ENCODE measurements around the gene GJC2.

Gene GJC2

DNA sequence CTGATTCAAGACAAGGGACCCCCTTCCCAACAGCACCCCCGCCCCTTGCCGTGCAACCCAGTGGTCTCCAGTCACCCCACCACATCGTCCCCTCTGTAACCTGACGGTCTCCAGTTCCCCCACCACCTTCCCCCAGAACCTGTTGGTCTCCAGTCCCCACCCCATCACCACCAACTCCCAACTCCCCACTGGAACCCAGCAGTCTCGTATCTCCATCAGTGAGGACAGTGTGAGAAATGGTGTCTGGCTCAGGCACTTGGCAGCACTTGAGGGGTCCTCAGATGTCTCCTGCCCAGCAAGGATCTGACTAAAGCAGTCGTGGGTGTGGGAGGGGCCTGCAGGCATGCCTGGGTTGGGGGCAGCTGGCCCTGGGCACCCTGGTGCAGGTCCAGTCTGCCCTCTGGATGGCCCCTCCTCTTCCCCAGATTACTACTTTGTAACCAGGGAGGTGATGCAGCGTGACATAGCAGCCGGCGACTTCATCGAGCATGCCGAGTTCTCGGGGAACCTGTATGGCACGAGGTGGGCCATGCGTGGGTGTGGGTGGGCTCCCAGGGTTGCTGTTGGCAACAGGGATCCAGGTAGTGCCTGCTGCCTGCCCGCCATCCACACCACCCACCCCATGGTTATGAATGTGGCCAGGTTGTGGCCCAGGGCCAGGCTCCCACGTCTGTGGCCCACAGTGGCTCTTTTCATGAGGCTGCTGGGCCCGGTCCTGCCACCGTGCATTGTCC, 3.1 kb upstream of the GJC2 start:
- DNase-seq: no peak

DNA sequence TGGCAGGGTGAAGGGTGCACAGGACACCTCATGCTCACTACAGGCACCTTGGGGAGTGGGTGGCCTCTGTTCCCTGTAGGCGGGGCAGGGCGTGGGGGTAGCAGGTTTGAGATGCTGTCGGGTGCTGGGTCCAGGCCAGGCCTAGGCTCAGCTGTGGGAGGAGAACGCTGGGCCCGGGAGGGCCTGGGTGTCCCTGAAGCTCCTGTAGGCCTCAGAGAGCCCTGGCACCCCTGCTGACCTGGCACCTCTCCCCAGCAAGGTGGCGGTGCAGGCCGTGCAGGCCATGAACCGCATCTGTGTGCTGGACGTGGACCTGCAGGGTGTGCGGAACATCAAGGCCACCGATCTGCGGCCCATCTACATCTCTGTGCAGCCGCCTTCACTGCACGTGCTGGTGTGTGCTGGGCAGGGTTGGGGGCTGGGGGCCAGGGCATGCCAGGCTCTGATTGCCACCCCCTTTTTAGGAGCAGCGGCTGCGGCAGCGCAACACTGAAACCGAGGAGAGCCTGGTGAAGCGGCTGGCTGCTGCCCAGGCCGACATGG, 2.5 kb upstream of the GJC2 start:
- no peak for DNase-seq

DNA sequence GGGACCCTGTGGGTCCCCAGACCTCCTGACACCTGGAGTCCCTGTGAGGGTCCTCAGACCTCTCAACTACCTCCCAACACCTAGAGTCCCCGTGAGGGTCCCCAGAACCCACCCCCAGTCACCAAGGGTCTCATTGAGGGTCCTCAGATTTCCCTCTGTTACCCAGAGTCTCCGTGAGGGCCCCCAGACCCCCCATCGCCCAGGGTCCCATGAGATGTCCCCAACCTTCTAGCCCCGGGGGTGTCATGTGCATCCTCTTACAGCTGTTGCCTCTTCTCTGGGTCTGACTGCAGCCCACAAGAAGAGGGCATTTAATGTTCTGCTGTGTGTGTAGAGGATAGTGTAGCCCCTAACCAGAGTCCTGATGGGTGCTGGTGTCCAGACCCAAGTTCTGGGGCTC, 2.0 kb upstream of the GJC2 start:
- no peak for DNase-seq

DNA sequence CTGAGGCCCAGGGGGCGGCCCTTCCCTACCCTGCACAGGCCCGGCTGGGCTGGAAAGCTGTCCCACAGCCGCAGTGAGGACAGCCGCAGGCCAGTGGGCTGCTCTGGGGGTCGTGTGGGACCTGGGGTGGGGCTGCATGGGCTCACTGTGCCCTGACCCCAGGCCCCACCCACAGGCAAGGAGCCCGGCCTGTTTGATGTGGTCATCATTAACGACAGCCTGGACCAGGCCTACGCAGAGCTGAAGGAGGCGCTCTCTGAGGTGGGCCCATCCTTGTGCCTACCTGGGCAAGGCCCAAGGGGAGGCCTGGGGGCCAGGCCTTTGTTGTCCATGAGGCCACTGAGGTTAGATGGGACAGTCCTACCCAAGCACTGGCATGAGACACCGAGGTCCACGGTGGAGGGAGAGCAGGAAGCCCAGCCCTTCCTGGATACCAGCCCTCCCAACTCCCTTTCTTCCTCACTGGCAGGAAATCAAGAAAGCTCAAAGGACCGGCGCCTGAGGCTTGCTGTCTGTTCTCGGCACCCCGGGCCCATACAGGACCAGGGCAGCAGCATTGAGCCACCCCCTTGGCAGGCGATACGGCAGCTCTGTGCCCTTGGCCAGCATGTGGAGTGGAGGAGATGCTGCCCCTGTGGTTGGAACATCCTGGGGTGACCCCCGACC, 1.4 kb upstream of the GJC2 start:
- DNase-seq: no peak

DNA sequence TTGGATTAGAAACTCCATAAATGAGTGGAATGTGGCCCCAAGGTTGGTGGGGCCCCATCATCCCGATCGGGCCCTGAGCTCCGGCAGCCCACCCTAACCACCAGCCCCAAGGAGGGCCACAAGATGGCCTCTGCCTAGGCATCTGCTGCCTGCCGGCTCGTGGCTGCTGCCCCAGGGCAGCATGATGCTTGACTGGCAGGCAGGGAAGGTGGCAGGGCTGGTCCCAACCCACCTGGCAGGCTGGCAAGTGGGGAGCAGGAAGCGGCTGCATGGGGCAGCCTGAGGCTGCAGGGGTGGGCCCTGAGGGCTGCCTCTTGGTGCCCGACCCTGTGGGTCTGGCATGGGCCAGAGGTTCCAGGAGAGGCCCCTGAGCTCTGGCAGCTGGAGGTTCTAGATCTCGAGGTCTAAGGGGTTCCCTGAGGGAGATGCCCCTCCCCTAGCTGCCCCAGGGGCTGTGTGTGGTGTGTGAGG, 760 bp upstream of the GJC2 start:
- no peak for DNase-seq

DNA sequence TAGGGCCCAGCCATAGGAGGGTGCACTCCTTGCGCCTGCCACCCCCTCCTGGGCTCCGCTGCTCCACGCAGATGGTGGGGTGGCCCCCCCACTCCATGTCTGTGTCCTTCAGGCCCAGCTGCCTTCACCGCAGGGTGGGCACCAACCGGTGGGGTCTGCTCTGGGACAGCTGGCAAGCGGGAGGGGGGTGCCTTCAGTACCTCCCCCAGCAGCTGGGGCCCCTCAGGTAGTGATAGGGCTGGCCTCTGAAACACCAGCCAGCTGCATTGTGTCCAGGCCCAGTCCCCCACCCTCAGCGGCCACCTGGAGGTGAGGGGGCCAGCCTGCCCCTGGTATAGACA, 360 bp downstream of the GJC2 start:
- no peak for DNase-seq

DNA sequence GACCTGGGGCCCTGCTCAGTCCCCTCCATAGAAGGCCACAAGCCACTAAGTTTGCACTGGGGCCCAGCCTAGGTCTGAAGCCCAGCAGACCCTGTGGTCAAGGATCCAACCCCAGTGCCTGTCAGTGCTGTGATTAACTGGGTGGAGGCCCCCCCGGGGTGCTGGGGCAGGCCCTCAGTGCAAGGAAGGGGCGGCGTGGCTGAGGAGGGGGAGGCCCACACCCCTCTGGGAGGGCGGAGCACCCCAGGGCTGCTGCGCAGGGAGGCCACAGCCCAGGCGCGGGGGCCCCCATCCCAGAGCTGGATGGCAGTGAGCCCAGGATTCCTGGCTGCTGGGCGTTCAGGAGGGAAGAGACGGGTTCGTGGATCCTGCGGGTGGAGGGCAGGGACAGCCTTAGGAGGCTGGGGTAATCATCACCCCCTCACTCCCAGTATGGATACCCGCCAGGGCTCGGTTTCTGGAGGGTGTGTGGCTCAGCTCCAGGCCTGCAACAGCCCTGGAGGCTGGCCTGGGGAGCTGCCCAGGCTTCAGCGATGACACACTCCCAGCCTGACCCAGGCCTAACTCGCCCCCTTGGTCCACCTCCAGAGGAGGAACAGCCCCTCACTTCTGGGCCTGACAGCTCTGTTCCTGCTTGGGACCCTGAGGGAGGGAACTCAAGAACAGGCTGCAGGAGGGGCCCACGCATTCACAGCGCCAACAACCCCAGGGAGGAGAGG, 890 bp downstream of the GJC2 start:
- DNase-seq: no peak

DNA sequence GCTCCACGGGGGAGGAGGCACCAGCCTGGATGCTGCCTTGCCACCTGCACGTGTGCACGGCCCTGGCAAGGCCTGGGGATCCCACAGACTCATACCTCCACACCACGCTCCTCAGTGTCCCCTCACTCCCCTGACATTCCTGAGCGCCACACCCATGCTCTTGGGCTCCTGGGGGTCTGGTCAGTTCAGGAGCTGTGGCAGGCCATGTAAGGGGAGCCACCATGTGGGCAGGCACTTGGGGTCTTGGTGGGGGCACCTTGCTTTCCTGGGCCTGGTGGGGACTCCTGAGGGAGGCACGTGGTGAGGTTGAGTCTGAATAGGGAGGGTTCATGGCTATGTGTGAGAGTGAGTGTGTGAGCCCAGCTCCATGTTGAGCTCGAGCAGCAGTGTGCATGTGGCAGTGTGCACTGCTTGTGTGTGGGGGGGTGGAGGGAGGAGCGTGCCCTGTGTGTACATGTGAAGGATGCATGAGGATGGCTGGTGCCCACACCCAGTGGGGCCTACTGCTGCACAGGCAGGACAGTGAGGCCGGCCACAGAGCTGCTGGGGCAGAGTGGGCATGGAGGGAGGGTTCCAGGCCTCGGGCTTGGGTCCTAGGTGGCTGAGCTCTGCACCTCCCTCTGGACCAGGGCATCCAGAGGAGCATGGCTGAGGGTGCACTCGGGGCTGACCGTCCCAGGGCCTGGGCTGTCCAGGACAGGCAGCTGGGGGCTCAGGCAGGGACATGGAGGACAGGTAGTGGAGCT, 1.6 kb downstream of the GJC2 start:
- DNase-seq: no peak

DNA sequence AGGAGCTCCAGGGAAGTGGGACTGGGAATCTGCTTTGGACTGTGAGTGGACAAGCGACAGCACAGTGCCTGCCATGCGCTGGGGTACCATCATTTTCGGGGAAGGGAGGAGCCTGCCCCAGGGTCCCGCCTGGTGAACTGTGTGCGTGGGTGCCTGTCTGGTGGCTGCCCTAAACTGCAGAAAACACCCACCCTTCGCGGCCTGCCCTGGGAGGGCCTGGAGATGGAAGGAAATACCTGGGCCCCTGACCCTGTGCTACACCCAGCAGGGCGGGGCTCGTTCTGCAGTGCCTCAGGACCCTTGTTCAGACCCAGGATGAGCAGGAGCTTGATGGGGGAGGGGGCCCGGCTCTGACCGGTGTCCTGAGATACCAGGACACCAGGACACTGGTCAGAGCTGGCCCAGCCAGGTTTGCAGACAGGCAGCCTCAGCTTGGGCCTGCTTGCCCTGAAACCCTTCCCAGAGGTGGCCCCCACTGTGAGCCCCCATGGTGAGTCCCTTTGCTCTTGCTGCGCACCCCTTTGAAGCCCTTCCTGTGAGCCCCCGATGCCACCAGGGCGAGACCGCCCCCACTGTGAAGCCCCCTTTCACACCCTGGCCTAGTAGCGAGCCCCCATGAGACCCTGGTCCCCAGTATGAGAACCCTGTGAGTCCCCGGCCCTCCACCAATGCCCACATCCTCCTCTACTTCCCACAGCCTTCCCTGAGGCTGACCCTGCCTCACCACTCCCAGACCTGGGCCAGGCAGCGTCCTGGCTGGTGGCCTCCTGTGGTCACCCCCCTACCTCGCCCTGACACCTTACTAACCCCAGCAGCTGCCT, 2.6 kb downstream of the GJC2 start:
- DNase-seq: no peak

DNA sequence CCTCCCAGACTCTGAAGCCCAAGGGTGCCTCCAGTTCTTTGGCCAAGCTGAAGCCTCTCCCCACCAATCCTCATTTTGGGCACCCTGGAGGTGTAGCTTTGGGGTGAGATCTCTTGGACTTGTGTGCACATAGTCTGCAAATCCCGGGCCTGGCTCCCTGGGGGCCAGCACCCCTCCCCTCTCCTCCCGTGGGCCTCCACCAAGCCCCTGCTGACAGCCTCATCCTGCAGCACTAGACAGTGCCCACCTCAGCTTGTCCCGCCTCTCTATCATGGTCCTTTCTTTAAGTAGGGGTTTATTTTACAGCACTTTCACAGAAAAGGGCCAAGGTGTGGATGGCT, 3.2 kb downstream of the GJC2 start:
- DNase-seq: no peak

DNA sequence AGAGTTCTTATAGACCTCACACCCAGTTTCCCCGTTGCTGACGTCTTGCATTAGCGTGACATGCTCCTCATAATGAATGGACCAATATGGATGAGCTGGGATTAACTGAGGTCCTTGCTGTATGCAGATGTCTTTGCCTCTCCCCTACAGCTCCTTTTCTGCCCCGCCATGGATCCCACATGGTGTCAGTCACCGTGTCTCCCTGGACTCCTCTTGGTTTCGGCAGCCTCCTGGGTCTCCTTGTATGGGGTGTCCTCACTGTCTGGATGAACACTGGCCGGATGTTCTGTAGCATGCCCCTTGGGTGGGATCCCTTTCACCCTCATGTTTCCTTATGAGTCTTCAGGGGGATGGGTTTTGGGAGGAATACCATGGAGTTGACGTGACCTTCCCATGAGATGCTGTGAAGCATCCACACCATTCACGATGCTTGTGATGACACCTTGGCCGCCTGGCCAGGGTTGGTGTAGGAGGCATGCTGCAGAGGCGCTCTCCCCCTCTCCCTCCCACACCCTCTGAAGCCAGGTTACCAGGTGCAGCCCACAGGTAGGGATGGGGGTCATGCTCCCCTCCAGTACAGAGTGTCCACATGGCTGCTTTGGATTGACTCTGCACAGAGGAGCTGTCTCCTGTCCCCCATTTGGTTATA, 4.4 kb downstream of the GJC2 start:
- no peak for DNase-seq

DNA sequence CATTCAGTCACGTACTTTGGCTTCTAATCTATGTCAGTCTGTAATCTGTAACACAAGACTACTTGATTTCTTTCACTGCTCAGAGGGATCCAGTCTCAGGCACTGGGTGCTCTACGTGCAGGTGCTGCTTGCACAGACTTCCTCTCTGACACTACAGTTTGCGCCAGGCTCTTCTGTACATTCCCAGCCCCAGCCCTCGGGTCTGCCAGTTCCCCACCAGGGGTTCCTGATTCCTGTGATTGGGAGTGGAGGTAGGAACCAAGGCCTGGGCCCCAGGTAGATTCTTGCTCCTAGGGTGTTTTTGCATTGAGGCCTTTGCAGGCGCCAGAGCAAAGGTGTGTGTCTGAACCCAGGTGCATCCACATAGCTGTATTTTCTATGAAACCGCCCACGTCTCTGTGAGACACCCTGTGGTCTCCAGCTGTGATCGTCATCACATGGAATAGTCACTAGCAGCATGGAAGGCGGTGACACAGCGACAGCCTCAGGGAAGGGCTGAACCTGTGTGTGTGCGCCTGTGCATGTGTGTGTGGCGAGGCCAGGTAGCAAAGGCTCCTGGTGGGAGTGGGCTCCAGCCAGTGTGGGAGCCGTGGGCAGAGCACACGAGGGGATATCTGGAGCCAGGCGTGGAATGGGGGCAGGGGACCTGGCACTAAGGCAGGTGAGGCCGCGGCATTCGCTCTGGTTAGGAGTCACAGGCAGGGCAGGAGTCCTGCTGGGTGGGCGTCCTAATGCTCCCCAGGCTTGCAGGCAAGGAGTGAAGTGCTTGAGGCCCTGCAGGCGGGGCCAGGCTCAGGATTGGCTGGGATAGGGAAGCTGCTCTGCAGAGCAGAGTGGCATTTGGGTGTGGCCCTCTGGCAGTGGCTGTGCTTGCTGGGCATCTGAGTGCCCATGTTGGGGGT, 5.2 kb downstream of the GJC2 start:
- peak; percentile 46 for DNase-seq

DNA sequence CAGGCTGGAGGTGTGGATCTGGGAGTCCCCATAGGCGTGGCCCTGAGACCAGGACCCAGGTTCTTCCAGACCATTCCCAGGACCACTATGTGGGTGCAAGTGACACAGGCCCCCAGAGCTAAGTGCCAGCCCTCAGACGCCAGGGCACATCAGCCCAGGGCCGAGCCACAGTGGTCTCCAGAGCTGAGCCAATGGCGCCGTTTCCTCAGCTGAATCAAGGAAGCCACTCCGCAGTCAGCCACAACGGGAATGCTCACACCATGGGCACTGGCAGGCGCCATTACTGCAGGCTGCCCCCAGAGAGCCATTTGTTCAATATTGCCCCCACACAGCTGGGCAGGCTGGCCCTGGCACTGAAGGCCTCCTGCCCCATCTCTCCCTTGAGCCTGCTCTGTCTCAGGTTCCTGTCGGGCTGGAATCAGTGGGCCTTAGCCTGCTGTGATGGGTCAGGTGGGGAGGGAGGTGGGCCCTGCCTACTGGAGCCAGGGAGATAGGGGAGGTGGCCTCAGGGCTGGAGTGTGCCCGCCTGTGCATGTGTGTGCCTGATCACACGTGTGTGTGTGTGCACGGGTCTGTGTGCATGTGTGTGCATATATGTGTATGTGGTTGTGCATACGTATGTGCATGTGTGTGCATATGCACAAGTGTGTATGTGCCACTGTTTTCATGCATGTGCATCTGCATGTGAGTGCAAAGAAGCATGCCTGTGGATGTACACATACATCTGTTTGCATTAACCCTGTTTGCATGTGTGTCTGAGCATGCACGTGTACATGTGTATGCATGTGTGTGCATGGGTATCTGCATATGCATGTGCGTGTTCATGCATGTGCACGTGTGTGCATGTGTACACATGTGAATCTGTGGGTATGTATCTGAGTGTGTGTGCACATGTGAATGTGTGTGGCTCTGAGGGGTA, 6.1 kb downstream of the GJC2 start:
- no peak for DNase-seq

DNA sequence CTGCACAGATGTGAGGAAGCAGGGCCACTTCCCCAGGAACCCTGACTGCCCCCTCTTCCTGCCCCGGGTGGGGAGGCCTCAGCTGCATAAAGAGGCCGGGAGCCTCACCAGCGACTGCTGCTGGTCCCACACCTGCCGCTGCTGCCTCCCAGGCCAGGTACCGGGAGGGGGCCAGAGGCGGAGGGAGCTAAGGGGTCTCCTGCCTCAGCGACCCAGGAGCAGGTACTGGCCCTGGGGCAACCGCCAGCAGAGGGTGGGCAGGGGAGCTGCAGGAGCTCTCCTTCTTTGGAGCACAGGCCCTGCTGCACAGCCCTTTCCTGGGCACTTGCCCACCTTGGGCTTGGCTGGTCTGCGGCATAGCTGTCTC, 6.8 kb downstream of the GJC2 start:
- no peak for DNase-seq

DNA sequence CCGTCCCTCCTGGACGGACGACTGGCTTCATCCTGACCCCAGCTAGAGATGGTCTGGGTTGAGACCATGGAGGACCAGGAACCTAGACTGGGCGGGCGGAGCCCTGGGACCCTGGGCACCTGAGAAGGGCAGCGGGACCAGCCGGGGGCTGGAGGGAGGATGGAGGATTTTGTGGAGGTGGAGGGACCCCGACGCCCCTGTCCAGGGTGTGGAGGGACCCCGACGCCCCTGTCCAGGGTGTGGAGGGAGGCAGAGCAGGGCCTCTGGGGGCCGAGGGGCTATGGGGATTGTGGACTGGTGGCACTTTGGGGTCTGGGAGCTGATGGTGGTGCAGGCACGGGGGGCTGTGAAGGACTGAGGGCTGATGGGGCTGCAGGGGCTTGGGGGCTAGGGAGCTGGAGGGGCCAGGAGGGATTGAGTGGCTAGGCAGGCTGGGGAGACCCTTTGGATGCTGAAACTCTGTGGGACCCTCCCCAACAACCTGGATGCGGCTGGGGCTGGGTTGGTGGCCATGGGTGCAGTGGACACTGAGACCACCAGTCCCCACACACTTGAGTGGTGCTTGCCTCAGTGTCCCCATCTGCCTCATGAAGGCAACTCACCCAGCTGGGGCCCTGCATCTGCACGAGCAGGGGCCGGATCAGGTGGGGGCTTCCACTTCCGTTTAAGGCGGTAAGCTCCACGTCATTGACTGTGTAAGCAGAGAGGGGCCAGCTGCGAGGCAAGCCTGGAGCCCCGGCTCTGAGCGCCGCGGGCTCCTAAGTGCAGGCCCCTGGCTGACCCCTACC, 7.4 kb downstream of the GJC2 start:
- DNase-seq: no peak

DNA sequence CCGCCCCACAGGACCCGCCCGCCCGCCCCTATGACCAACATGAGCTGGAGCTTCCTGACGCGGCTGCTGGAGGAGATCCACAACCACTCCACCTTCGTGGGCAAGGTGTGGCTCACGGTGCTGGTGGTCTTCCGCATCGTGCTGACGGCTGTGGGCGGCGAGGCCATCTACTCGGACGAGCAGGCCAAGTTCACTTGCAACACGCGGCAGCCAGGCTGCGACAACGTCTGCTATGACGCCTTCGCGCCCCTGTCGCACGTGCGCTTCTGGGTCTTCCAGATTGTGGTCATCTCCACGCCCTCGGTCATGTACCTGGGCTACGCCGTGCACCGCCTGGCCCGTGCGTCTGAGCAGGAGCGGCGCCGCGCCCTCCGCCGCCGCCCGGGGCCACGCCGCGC, 8.0 kb downstream of the GJC2 start:
- no peak for DNase-seq

DNA sequence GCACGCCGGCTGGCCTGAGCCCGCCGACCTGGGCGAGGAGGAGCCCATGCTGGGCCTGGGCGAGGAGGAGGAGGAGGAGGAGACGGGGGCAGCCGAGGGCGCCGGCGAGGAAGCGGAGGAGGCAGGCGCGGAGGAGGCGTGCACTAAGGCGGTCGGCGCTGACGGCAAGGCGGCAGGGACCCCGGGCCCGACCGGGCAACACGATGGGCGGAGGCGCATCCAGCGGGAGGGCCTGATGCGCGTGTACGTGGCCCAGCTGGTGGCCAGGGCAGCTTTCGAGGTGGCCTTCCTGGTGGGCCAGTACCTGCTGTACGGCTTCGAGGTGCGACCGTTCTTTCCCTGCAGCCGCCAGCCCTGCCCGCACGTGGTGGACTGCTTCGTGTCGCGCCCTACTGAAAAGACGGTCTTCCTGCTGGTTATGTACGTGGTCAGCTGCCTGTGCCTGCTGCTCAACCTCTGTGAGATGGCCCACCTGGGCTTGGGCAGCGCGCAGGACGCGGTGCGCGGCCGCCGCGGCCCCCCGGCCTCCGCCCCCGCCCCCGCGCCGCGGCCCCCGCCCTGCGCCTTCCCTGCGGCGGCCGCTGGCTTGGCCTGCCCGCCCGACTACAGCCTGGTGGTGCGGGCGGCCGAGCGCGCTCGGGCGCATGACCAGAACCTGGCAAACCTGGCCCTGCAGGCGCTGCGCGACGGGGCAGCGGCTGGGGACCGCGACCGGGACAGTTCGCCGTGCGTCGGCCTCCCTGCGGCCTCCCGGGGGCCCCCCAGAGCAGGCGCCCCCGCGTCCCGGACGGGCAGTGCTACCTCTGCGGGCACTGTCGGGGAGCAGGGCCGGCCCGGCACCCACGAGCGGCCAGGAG, 8.6 kb downstream of the GJC2 start:
- no peak for DNase-seq
